IMR-90 (cell line): ENCODE results near the gene SERPINA4.

Experiments
- CEBPB ChIP-seq: IDR thresholded peaks from 2 replicates; pipeline ENCODE4 v1.6.1; 2012; ENCODE audit warnings: low read depth, low read length, improper control_type of control experiment
- CTCF ChIP-seq: conservative IDR thresholded peaks from 2 replicates; pipeline ENCODE4 v1.5.1; 2012; ENCODE audit warnings: mild to moderate bottlenecking, low read depth, low read length, improper control_type of control experiment
- FOS ChIP-seq: fragments of 150-350 bp; IDR thresholded peaks from 2 replicates; pipeline ENCODE4 v1.6.1; 2016; ENCODE audit warnings: low read depth, low read length
- POLR2A ChIP-seq: IDR thresholded peaks from 2 replicates; pipeline ENCODE4 v1.6.1; 2012; ENCODE audit warnings: mild to moderate bottlenecking, low read depth, low read length
- RFX5 ChIP-seq: IDR thresholded peaks from 2 replicates; pipeline ENCODE4 v1.8.0; 2012; ENCODE audit warnings: low read depth, mild to moderate bottlenecking, low read length, moderate library complexity
- SMC3 ChIP-seq: fragments of 150-350 bp; IDR thresholded peaks from 2 replicates; pipeline ENCODE4 v1.6.1; 2016; ENCODE audit warnings: low read depth, mild to moderate bottlenecking, antibody characterized with exemption, low read length, moderate library complexity
- USF2 ChIP-seq: fragments of 150-350 bp; IDR thresholded peaks from 2 replicates; pipeline ENCODE4 v1.6.1; 2017; ENCODE audit warnings: mild to moderate bottlenecking, antibody characterized with exemption, low read length, low read depth

GRCh38 chr14:94586635-94587034 is 25.4 kb downstream of the SERPINA4 start:
- no peak for TF ChIP-seq CTCF
- TF ChIP-seq USF2: no peak
- no peak for TF ChIP-seq CEBPB
- no peak for TF ChIP-seq SMC3
- no peak for TF ChIP-seq POLR2A
- no peak for TF ChIP-seq RFX5
- no peak for TF ChIP-seq FOS
